DMS79 (cell line): ENCODE measurements around the gene ARSI.

Source experiments
- DNase-seq: peaks from one replicate; lab custom pipeline; 2025; lab: John Stamatoyannopoulos, UW

Gene ARSI

GRCh38 chr5:150302301-150303069, at the start of gene ARSI:
Gene ARSI (minus strand): TSS chr5:150302905. CDS start chr5:150302373, 532 bp downstream.
- DNase-seq: no peak

GRCh38 chr5:150350524-150351344, 48.0 kb upstream of the ARSI start:
- no peak for DNase-seq

GRCh38 chr5:150349681-150350275, 47.1 kb upstream of the ARSI start:
- DNase-seq: no peak

- no peak for DNase-seq
These were observed 44.7 kb upstream of the ARSI start for GRCh38 chr5:150347451-150347850.

- DNase-seq: no peak
These were observed 44.3 kb upstream of the ARSI start for GRCh38 chr5:150347003-150347402.

- DNase-seq: no peak
These were observed 43.9 kb upstream of the ARSI start for GRCh38 chr5:150346592-150346991.

- no peak for DNase-seq
These were observed 43.0 kb upstream of the ARSI start for GRCh38 chr5:150345716-150346115.

GRCh38 chr5:150343994-150344631, 41.4 kb upstream of the ARSI start:
- DNase-seq: no peak

- DNase-seq: no peak
These were observed 39.9 kb upstream of the ARSI start for GRCh38 chr5:150342583-150342982.

- DNase-seq: no peak
These were observed 39.3 kb upstream of the ARSI start for GRCh38 chr5:150341989-150342388.

- DNase-seq: no peak
These were observed 38.6 kb upstream of the ARSI start for GRCh38 chr5:150341331-150341730.

- DNase-seq: no peak
These were observed 38.0 kb upstream of the ARSI start for GRCh38 chr5:150340614-150341255.

GRCh38 chr5:150339841-150340240, 37.1 kb upstream of the ARSI start:
- DNase-seq: no peak

GRCh38 chr5:150339165-150339564, 36.5 kb upstream of the ARSI start:
- DNase-seq: no peak

GRCh38 chr5:150338546-150338945, 35.8 kb upstream of the ARSI start:
- no peak for DNase-seq

- DNase-seq: no peak
These were observed 33.1 kb upstream of the ARSI start for GRCh38 chr5:150335778-150336177.

GRCh38 chr5:150333400-150333799, 30.7 kb upstream of the ARSI start:
- DNase-seq: no peak

- no peak for DNase-seq
These were observed 27.5 kb upstream of the ARSI start for GRCh38 chr5:150329881-150330876.

- DNase-seq: no peak
These were observed 26.3 kb upstream of the ARSI start for GRCh38 chr5:150329038-150329437.

- no peak for DNase-seq
These were observed 25.8 kb upstream of the ARSI start for GRCh38 chr5:150328515-150328914.

- no peak for DNase-seq
These were observed 24.4 kb upstream of the ARSI start for GRCh38 chr5:150327139-150327538.
